ENCODE data around the gene SIDT2. TPM values are rescaled to one million over a fixed set of nuclear protein-coding genes. Genes with fewer than 3 reads are reported as not detected.

The SIDT2 gene
- total and polyA plus RNA-seq, 2 of the 4 experiments (the other 2 are of a cell fraction), result 7.3 to 30.3 TPM

DNA sequence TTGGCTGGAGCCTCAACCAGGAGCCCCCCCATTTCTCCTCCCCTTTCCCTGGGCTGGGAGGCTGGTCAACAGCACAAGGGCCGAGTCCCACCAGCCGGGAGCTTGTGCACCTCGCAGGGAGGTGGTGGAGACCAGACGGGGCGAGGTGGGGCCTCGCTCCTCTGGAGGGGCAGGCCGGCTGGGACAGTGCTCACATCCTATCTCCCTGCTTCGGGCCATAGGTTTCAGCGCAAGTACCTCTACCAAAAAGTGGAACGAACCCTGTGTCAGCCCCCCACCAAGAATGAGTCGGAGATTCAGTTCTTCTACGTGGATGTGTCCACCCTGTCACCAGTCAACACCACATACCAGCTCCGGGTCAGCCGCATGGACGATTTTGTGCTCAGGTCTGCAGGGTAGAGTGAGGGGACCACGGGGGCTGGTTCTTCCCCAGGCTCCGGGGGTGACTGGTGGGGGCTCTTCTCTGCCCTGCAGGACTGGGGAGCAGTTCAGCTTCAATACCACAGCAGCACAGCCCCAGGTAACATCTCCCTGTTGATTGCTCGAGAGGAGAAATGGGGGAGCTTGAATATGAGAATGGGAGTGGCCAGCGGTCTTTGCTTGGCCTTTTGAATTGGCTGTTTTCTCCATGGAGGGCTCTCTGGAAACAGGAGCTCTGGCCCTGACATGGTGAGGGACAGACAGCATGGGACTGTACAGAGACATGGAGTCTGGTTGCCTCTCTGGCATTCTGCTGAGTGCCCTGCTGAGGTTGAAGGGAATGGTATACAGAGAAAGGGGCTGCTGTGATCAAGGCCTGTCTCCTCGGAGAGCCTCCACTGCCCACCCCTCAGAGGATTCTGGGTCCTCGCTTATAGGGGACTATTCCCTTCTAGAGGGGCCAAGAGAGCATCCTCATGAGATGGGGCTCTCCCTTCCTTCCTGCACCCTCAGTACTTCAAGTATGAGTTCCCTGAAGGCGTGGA is 3.3 kb downstream of the SIDT2 start:
- TF ChIP-seq MAFK (IDR thresholded peaks at IDR 0.05; ENCODE audit: low read depth, low read length) (no peak), CEBPB (IDR thresholded peaks at IDR 0.05; ENCODE audit: low read depth, low read length) (no peak), MAZ (IDR thresholded peaks at IDR 0.05; ENCODE audit: borderline replicate concordance, low read depth, low read length) (no peak), MXI1 (IDR thresholded peaks at IDR 0.05; ENCODE audit: borderline replicate concordance, low read depth, low read length) (no peak), RAD21 (IDR thresholded peaks at IDR 0.05; ENCODE audit: low read length) (no peak), RCOR1 (IDR thresholded peaks at IDR 0.05; ENCODE audit: insufficient replicate concordance, low read length) (no peak), RFX5 (IDR thresholded peaks at IDR 0.05; ENCODE audit: low read depth, low read length) (no peak)
- TF ChIP-seq, protein P1, sequence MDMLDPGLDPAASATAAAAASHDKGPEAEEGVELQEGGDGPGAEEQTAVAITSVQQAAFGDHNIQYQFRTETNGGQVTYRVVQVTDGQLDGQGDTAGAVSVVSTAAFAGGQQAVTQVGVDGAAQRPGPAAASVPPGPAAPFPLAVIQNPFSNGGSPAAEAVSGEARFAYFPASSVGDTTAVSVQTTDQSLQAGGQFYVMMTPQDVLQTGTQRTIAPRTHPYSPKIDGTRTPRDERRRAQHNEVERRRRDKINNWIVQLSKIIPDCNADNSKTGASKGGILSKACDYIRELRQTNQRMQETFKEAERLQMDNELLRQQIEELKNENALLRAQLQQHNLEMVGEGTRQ (IDR thresholded peaks at IDR 0.05; ENCODE audit: low read depth, low read length), result no peak
- TF ChIP-seq, protein P2, sequence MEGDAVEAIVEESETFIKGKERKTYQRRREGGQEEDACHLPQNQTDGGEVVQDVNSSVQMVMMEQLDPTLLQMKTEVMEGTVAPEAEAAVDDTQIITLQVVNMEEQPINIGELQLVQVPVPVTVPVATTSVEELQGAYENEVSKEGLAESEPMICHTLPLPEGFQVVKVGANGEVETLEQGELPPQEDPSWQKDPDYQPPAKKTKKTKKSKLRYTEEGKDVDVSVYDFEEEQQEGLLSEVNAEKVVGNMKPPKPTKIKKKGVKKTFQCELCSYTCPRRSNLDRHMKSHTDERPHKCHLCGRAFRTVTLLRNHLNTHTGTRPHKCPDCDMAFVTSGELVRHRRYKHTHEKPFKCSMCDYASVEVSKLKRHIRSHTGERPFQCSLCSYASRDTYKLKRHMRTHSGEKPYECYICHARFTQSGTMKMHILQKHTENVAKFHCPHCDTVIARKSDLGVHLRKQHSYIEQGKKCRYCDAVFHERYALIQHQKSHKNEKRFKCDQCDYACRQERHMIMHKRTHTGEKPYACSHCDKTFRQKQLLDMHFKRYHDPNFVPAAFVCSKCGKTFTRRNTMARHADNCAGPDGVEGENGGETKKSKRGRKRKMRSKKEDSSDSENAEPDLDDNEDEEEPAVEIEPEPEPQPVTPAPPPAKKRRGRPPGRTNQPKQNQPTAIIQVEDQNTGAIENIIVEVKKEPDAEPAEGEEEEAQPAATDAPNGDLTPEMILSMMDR (conservative IDR thresholded peaks at IDR 0.05; ENCODE audit: low read depth, low read length), result no peak
- no TSS peak for BruUV-seq (replicated peaks)
- H2AK5ac ChIP-seq (ENCODE audit: low read depth, low read length), result no peak overlapping the region
- no peaks in the 10 kb centered on the region; the same call in 1 of the 2 replicates for H4K20me1 ChIP-seq (ENCODE audit: insufficient read depth, low read length)
- H4K91ac ChIP-seq (ENCODE audit: insufficient read depth, low read depth, low read length), result no peak overlapping the region
- no peak overlapping the region for H4K5ac ChIP-seq (ENCODE audit: low read depth, low read length)
- H3K27ac ChIP-seq (ENCODE audit: insufficient read depth, low read length), result no peak overlapping the region
- no peak overlapping the region for H2BK20ac ChIP-seq (ENCODE audit: low read depth, low read length)
- intact Hi-C loops (cut with micrococcal nuclease), result loop anchor here (1.0 kb wide), 1 partner anchor 44 kb away; no protein-coding TSS in a partner anchor
- ATAC-seq (ENCODE audit: low read depth), result no peak
- no peak overlapping the region for H3K4me2 ChIP-seq (ENCODE audit: low read depth, low read length)
- peaks cover 28% of the 10 kb centered on the region for H3K36me3 ChIP-seq (ENCODE audit: control insufficient read depth, insufficient read depth, low read length)
- no peak overlapping the region for H3K4me3 ChIP-seq (ENCODE audit: insufficient read depth, low read depth, low read length)
- H2AFZ ChIP-seq (replicated peaks; ENCODE audit: low read length, poor library complexity), result no peak overlapping the region
- H3K9ac ChIP-seq (ENCODE audit: low read depth, low read length), result no peak overlapping the region
- no peak overlapping the region for H2BK5ac ChIP-seq (ENCODE audit: low read depth, low read length, poor library complexity, severe bottlenecking)
- in situ Hi-C loops (cut with MboI; ENCODE audit: low sequenced_read_pairs), result no loop called here
- peaks cover 9% of the 10 kb centered on the region for H3K9me1 ChIP-seq (ENCODE audit: insufficient read depth, low read length)
- peaks cover 13% of the 10 kb centered on the region for H3K4me1 ChIP-seq (ENCODE audit: control insufficient read depth, insufficient read depth, low read length)
- dilution Hi-C loops (cut with HindIII; ENCODE audit: low sequenced_read_pairs, unreplicated experiment), result no loop called here
- ChIA-PET CTCF (interaction anchor here (1.4 to 1.5 kb wide), 2 partner anchors 11 to 45 kb away, joined by 4 to 6 read pairs; no protein-coding TSS in a partner anchor), POLR2A (ENCODE audit: unreplicated experiment) (interaction anchor here (1.0 kb wide), 1 partner anchor 37 kb away, joined by 3 read pairs; no protein-coding TSS in a partner anchor)
- no peak overlapping the region for H3K14ac ChIP-seq (replicated peaks; ENCODE audit: low read depth, low read length)
- H3K27me3 ChIP-seq (ENCODE audit: control insufficient read depth, insufficient read depth, low read length), result no peaks in the 10 kb centered on the region
- no peaks in the 10 kb centered on the region for H3K9me3 ChIP-seq (ENCODE audit: control insufficient read depth, insufficient read depth, low read length)
- 97% methylated on average over 6 of the region's 22 CpGs; no CpG with 5 or more reads in 1 of the 2 experiments for WGBS, 2 experiments (ENCODE audit: extremely low coverage in 2 of 2, insufficient read length in 1 of 2)
- H3K4ac ChIP-seq (ENCODE audit: low read depth, low read length), result no peak overlapping the region
- peak overlapping the region; percentile 65 for H2AK9ac ChIP-seq (replicated peaks; ENCODE audit: low read depth, low read length, poor library complexity)
- no peak overlapping the region for H3K56ac ChIP-seq (ENCODE audit: extremely low read depth, insufficient read depth, low read length)
- H2BK120ac ChIP-seq (ENCODE audit: low read depth, low read length), result no peak overlapping the region
- no peak overlapping the region for H4K8ac ChIP-seq (ENCODE audit: low read depth in 2 of 2, low read length in 2 of 2)
- H3K79me1 ChIP-seq (ENCODE audit: low read depth in 1 of 2, low read length in 2 of 2), result peaks cover 21 to 31% of the 10 kb centered on the region in 2 experiments
- H3K23ac ChIP-seq (ENCODE audit: low read depth, low read length), result no peak overlapping the region
- no peak overlapping the region for H2BK15ac ChIP-seq (ENCODE audit: low read depth, low read length)
- no peak for DNase-seq
- no peak overlapping the region for H3K18ac ChIP-seq (ENCODE audit: low read depth, low read length)
